Activated T-cell treated with anti-CD3 and anti-CD28 coated beads for 4 hours (primary cell): ENCODE data around the gene EXD3.

Experiments used
- DNase-seq: peaks from one replicate; pipeline ENCODE4 v3.0.0-alpha.2; 2020

EXD3 gene

GRCh38 chr9:137374131-137374845, 48.7 kb downstream of the EXD3 start:
- no peak for DNase-seq

DNA sequence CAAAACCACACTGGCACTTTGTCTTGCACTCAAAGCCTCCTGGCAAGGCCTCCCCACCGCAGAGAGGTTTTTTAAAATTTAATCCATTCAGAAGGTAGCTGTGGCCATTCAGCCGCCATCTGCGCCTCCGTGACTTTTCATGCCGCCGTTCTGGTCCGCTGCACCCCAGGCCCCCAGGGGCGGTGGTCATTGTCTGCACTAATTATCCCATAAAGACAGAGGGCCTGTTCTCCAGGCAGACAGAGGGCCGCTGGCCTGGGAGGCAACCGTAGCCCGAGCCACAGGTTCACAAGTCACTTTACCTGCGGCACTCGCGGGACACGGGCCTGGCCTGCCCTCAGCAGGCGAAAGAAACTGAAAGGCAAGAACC, 49.4 kb downstream of the EXD3 start:
- DNase-seq: no peak

GRCh38 chr9:137372693-137373610, 50.0 kb downstream of the EXD3 start:
- DNase-seq: no peak

DNA sequence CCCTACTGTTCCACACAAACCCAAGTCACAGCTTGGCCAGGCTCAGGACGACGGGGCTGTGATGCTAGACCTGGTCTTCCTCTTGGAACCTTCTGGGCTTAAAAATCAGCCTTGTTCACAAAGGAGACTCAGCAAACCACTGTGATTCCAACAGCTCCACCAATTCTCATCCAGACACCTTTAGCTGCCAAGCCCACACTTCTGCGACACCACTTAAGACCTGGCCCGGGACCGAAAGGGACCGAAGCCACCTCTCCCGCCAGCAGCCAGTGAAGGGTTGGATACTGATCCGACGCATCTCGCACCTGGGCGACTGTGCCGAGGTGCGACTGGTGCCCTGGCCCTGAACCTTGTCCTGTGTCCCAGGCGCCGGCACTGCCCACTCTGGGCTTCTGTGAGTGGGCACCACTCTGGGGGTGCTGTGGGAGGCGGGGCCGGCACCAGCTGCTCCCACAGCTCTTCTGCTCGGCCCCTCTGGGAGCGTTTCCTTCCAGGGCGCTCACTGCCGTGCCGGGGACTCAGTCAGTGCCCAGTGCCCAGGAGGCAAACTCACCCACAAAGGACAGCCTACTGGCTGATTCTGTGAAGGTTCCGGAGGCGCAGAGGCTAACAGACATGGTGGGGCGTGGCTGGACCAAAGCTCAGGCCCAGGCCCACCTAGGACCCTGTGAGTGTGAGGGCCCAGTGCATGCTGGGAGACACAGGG, 50.9 kb downstream of the EXD3 start:
- DNase-seq: no peak

GRCh38 chr9:137371521-137371941, 51.4 kb downstream of the EXD3 start:
- DNase-seq: no peak

DNA sequence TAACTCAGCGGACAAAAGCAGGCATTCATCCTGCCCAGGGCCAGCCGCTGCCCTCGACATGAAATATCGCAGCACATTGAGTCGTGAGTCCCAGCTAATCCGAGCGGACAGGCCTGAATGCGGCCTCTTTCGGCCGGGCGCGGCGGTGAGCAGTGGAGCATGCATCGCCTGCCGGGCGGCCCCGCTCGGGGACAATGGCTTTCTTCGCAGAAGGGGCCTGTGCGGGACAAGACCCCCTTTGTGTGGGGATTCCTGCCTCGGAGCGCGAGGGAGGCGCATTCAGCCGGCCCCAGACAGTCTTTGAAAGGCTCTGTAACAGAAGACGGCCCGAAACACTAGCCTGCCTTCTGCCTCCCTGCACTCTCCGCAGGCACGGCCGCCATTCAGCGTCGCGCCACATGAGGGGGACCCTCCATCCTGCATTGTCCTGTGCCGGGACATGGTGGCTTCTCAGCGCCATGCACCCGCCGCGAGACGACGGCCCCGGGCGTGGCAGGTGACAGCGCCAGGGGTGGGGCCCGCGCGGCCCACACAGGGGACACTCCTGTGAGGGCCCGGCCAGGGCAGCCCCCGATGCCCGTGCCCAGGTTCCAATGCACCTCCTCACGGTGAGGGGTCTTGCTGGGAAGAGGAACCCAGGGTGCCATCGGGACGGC, 52.0 kb downstream of the EXD3 start:
- DNase-seq: no peak

- no peak for DNase-seq
These were observed 52.8 kb downstream of the EXD3 start for GRCh38 chr9:137369911-137370764.

GRCh38 chr9:137369061-137369787, 53.7 kb downstream of the EXD3 start:
- no peak for DNase-seq

DNA sequence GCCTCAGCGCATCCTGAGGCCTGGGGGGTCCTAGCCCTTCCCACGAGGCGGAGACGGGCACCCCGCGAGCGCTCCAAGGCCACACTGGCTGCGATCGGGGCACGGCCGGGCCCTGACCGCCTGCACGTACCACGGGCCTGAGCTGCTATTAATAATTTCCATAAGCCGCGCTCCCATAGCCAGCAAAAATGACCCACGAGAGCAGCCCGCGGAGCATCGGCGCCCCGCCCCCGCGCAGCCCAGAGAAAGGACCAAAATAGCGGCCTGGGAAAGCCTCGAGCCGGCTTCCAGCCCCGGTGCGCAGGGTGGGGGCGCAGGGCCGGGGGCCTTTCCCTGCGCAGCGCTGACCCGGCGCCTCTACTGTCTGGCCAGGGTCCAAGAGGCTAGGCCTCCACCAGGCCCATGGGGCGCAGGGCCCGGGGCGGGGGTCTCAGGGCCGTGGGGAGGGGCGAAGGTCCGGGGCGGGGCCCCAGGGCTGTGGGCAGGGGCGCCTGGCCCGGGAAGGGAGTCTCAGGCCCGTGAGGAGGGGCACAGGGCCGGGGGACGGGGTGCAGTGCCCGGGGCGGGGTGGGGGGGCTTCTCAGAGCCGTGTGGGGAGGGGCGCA, 54.4 kb downstream of the EXD3 start:
- no peak for DNase-seq

DNA sequence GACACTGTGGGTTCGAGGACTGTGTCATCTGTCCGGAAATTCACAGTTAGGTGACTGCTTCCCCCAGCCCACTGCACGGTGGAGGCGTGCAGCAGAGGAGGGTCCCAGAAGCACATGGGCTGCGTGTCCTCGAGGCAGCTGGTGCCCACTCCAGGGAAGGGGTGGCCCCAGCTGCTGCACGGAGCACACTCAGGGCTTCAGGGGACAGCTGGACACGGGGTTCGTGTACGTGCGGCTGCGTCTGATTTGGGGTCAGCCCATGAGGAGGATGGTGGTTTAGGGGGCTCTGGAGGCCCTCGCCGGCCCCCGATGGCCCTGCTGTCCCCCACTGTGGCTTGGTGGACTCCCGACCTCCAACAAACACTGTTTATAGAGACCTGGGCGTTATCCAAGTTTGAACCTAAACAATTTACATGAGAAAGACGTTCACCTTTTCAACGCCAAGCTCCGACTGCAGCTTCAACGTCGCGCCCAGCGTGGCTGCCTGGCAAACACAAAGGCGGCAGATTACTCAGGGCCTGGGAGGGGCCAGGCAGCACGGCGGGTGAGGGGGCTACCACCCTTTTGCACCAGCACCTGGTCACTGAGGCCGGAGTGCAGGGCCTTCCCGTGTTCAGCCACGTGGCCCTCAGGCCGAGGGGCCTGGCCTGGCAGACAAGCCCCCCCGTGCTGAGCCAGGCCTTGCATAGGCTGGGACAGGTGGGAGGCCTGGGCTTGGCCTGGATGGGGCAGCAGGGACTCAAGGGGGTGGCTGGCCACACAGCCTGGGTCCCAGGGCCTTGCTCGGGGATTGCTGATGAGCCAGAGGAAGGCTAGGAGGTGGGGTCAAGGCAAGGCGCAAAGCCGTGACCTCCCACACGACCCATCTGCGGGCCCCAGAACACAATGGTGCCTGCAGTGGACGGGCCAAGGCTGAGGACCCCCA, 55.2 kb downstream of the EXD3 start:
- DNase-seq: no peak

- DNase-seq: no peak
These were observed 56.0 kb downstream of the EXD3 start for GRCh38 chr9:137366891-137367381.

DNA sequence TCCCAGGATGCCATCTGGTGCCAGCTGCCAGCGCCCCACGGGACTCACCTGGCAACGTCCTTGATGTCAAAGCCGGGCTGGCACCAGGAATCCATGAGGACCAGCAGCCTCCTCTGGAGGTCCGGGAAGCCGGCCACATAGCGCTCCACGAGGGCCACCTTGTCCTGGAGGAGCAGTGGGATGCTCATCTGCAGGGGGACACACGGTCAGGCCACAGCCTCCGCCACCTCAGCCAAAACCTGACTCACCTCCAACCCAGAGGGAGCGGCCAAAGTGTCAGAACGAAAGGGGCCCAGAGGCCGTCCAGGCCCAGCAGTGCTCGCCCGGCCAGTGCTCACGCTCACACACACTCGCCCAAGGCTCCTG, 56.5 kb downstream of the EXD3 start:
- DNase-seq: no peak

- no peak for DNase-seq
These were observed 57.2 kb downstream of the EXD3 start for GRCh38 chr9:137365552-137366444.

DNA sequence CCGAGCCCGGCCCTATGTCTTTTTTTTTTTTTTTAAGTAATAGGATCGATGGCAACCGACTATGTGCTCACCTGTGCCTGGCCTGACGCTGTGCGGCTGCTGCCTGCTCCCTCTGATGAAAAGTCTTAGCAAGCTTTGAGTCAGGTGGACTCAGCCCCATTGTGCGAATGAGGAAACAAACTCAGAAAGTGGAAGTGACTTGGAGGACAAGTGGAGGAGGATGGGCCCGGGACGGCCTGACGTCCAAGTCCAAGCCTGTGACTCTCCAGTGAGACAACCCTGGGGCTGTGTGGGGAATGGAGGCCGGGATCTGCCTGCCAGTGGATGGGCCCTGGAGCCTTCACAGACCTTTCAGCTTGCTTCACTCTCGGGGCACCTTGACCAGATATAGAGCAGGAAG, 57.9 kb downstream of the EXD3 start:
- no peak for DNase-seq

GRCh38 chr9:137359850-137360249, 63.1 kb downstream of the EXD3 start:
- no peak for DNase-seq

- DNase-seq: no peak
These were observed 64.8 kb downstream of the EXD3 start for GRCh38 chr9:137358126-137358525.

DNA sequence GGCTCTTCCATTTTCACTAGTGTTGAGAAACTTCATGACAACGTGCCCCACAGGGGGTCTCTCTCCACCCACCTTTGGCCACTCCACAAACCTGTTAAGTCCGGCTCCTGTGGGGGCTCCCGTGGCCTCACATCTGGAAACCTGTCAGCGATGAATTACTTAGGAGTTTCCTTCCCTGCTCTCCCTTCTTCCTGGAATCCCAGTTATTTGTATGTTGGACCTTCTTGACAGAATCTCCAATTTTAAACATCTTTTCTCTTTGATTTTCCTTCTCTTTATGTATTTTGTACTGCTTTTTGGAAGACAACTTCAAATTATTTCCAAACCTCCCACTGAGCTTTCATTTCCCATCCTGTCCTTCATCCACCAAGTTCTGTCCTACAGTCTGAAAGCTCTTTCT, 65.8 kb downstream of the EXD3 start:
- DNase-seq: no peak

DNA sequence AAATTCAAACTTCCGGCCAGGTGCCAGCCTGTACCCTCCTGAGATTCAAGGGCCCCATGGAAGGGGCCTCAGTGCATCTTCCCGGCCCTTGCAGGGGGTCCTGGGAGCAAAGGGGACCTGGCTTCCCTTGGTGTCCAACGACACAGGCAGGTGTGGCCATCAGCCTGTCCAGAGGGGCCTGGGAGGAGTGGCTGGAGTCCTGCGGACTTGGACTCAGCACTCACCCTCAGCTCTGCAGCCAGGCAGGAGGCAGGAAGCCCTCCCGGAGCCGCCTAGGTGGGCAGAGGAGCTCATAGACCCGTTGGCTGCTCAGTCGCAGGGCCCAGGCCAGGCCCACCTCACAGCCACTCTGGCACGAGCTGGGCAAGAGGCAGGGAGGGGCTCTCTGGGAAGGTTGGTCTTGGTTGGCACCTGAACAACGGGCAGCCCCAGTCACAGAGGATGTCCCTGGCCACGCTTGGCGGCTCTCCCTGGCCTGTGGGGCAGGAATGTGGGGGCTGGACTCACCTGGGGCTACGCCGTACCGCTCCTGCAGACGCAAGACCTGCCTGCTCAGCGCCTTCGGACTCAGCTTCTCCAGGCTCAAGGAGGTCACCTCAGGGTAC, 67.1 kb downstream of the EXD3 start:
- no peak for DNase-seq
